ENCODE data around the gene DPCD. TPM values are rescaled to one million over a fixed set of nuclear protein-coding genes. Genes with fewer than 3 reads are reported as not detected.
A peak's percentile ranks its signal among the peaks of the same experiment; 100 is the strongest.

Gene DPCD
- total and polyA plus RNA-seq, 10 of the 15 experiments (the other 5 are each of a cell fraction or from before 2014, with no cell fraction given), result 9.7 to 50.9 (median 26.3) TPM

DNA sequence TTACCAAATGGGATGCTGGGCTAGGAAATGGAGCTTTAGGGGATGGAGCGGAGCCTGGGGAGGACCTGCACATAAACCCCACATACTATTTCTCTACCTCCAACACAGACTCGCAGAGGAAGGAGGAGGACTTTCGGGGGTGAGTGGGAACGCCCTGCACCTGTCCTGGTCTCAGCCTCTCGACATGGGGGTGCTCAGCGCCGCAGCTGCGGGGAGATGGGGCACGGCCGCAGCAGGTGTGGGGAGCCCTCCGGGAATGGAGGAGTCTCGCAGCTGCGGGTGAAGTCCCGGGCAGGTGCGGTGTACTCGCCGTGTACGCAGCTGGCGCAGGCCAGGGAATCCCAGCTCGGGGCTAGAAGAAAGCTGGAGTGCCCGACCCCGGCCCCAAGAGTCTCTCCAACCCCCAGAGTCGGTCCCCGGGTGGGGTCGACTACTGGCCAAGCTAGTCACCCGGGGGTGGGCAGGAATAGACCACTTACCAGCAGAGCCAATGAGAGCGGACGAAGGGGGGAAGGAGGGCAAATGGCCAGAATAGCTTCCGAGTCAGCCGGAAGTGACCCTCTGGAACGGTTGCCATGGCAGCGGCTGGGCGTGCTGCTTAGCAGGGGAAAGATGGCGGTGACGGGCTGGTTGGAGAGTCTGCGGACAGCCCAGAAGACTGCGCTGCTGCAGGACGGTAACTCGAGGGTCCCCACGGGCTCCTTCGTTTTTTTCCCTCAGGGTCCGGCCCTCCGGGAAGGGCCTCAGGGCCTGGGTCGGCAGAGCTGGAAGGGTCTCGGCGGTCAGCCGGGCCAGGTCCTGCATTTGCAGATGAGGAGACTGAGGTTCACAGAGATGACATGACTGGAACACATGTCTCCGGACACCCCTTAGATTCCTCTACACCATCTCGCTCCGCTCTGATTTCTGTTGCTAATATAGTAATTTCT, at the start of gene DPCD, which contains the start of gene POLL (continued):
- TF ChIP-seq, protein P1, sequence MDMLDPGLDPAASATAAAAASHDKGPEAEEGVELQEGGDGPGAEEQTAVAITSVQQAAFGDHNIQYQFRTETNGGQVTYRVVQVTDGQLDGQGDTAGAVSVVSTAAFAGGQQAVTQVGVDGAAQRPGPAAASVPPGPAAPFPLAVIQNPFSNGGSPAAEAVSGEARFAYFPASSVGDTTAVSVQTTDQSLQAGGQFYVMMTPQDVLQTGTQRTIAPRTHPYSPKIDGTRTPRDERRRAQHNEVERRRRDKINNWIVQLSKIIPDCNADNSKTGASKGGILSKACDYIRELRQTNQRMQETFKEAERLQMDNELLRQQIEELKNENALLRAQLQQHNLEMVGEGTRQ (IDR thresholded peaks at IDR 0.05; ENCODE audit: borderline replicate concordance, low read depth, low read length), result no peak
- TF ChIP-seq, protein P2, sequence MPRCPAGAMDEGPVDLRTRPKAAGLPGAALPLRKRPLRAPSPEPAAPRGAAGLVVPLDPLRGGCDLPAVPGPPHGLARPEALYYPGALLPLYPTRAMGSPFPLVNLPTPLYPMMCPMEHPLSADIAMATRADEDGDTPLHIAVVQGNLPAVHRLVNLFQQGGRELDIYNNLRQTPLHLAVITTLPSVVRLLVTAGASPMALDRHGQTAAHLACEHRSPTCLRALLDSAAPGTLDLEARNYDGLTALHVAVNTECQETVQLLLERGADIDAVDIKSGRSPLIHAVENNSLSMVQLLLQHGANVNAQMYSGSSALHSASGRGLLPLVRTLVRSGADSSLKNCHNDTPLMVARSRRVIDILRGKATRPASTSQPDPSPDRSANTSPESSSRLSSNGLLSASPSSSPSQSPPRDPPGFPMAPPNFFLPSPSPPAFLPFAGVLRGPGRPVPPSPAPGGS (IDR thresholded peaks at IDR 0.05; ENCODE audit: borderline replicate concordance, insufficient read depth, low read depth, low read length, poor library complexity, severe bottlenecking), result peak; percentile 21
- no peak for TF ChIP-seq RFX5 (IDR thresholded peaks at IDR 0.05; ENCODE audit: low read depth, low read length)
- no peak for TF ChIP-seq HDAC6 (IDR thresholded peaks at IDR 0.05; ENCODE audit: unreplicated experiment)
- TF ChIP-seq NFYB (IDR thresholded peaks at IDR 0.05; ENCODE audit: insufficient read depth, low read depth, low read length), result no peak
- TF ChIP-seq, protein P3, sequence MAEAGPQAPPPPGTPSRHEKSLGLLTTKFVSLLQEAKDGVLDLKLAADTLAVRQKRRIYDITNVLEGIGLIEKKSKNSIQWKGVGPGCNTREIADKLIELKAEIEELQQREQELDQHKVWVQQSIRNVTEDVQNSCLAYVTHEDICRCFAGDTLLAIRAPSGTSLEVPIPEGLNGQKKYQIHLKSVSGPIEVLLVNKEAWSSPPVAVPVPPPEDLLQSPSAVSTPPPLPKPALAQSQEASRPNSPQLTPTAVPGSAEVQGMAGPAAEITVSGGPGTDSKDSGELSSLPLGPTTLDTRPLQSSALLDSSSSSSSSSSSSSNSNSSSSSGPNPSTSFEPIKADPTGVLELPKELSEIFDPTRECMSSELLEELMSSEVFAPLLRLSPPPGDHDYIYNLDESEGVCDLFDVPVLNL (IDR thresholded peaks at IDR 0.05; ENCODE audit: low read depth, low read length), result no peak
- peak; percentile 48; the same call in 1 of the 2 replicates for TF ChIP-seq TBL1XR1 (IDR thresholded peaks at IDR 0.05; ENCODE audit: low read depth, low read length)
- peak; percentile 99 for TF ChIP-seq BMI1 (IDR thresholded peaks at IDR 0.05; ENCODE audit: borderline replicate concordance)
- TF ChIP-seq ASH2L (IDR thresholded peaks at IDR 0.05; ENCODE audit: borderline replicate concordance, low read depth), result no peak
- no peak for TF ChIP-seq ZZZ3 (IDR thresholded peaks at IDR 0.05; ENCODE audit: control insufficient read depth, insufficient read length, low read depth)
- TF ChIP-seq RELA (IDR thresholded peaks at IDR 0.05; ENCODE audit: borderline replicate concordance, partially characterized antibody), result no peak
- TF ChIP-seq BRCA1 (IDR thresholded peaks at IDR 0.05; ENCODE audit: low read depth, low read length), result no peak
- TF ChIP-seq CBX3 (IDR thresholded peaks at IDR 0.05; ENCODE audit: borderline replicate concordance, low read depth), result no peak
- peak; percentile 58; the same call in 1 of the 2 replicates for TF ChIP-seq SREBF2 (IDR thresholded peaks at IDR 0.05; ENCODE audit: low read length)
- TF ChIP-seq STAT3 (IDR thresholded peaks at IDR 0.05; ENCODE audit: low read depth, low read length), result no peak
- no peak for TF ChIP-seq ZNF24 (IDR thresholded peaks at IDR 0.05)
- TF ChIP-seq KLF5 (IDR thresholded peaks at IDR 0.05; ENCODE audit: partially characterized antibody), result no peak
- peak; percentile 97 for TF ChIP-seq SIN3A (IDR thresholded peaks at IDR 0.05; ENCODE audit: low read depth, low read length)
- TF ChIP-seq MTA3 (IDR thresholded peaks at IDR 0.05; ENCODE audit: borderline replicate concordance, low read length), result no peak
- no peak for TF ChIP-seq ZBED1 (IDR thresholded peaks at IDR 0.05; ENCODE audit: borderline replicate concordance)
- TF ChIP-seq FOXK2 (IDR thresholded peaks at IDR 0.05), result no peak
- TF ChIP-seq, protein P4, sequence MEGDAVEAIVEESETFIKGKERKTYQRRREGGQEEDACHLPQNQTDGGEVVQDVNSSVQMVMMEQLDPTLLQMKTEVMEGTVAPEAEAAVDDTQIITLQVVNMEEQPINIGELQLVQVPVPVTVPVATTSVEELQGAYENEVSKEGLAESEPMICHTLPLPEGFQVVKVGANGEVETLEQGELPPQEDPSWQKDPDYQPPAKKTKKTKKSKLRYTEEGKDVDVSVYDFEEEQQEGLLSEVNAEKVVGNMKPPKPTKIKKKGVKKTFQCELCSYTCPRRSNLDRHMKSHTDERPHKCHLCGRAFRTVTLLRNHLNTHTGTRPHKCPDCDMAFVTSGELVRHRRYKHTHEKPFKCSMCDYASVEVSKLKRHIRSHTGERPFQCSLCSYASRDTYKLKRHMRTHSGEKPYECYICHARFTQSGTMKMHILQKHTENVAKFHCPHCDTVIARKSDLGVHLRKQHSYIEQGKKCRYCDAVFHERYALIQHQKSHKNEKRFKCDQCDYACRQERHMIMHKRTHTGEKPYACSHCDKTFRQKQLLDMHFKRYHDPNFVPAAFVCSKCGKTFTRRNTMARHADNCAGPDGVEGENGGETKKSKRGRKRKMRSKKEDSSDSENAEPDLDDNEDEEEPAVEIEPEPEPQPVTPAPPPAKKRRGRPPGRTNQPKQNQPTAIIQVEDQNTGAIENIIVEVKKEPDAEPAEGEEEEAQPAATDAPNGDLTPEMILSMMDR (IDR thresholded peaks at IDR 0.05 in 2 of 3, conservative IDR thresholded peaks at IDR 0.05 in 1 of 3; ENCODE audit: control insufficient read depth in 2 of 3, extremely low read depth in 1 of 3, insufficient read depth in 1 of 3, low read depth in 3 of 3, low read length in 3 of 3), result no peak
- TF ChIP-seq, protein P5, sequence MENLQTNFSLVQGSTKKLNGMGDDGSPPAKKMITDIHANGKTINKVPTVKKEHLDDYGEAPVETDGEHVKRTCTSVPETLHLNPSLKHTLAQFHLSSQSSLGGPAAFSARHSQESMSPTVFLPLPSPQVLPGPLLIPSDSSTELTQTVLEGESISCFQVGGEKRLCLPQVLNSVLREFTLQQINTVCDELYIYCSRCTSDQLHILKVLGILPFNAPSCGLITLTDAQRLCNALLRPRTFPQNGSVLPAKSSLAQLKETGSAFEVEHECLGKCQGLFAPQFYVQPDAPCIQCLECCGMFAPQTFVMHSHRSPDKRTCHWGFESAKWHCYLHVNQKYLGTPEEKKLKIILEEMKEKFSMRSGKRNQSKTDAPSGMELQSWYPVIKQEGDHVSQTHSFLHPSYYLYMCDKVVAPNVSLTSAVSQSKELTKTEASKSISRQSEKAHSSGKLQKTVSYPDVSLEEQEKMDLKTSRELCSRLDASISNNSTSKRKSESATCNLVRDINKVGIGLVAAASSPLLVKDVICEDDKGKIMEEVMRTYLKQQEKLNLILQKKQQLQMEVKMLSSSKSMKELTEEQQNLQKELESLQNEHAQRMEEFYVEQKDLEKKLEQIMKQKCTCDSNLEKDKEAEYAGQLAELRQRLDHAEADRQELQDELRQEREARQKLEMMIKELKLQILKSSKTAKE (IDR thresholded peaks at IDR 0.05; ENCODE audit: low read depth, poor library complexity, severe bottlenecking), result no peak

Measured in GM12878 (cell line).